ENCODE data around the gene NOLC1. TPM values are rescaled to one million over a fixed set of nuclear protein-coding genes. Genes with fewer than 3 reads are reported as not detected.

NOLC1 gene
- total RNA-seq, 1 experiment from 2014 or later = 165 TPM

DNA sequence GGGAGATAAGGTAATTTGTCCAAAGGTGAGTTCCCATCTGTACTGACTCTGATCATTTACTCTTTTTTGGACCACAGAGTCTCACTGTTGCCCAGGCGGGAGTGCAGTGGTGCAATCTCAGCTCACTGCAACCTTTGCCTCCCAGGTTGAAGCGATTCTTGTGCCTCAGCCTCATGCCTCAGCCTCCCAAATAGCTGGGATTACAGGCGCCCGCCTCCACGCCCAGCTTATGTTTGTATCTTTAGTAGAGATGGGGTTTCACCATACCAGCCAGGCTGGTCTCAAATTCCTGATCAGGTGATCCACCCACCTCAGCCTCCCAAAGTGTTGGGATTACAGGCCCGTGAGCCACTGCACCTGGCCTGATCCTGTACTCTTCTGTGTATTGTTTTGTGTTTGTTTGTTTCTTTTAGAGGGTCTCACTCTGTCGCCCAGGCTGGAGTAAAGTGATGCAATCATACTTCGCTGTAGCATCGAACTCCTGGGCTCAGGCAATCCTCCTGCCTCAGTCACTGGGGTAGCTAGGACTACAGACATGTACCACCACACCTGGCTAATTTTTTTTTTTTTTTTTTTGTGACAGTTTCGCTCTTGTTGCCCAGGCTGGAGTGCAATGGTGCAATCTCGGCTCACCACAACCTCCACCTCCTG lies 2.4 kb downstream of the NOLC1 start:
- DNase-seq (ENCODE audit: low spot score) (no peak), ATAC-seq (no peak)
- H3K4me3 Mint-ChIP-seq = peak overlapping the region; percentile 45
- ChIA-PET CTCF (interaction anchor here (0.7 to 3.6 kb wide), 3 partner anchors 15 to 62 kb away, joined by 3 to 18 read pairs (median 3); no protein-coding TSS in a partner anchor), POLR2A (no interaction called here)
- peak overlapping the region; percentile 79; the same call in 1 of the 2 replicates for H3K27ac Mint-ChIP-seq
- no peaks in the 10 kb centered on the region for H3K9me3 Mint-ChIP-seq
- peaks cover 24% of the 10 kb centered on the region for H3K4me1 Mint-ChIP-seq
- H3K36me3 Mint-ChIP-seq = peaks cover 66% of the 10 kb centered on the region
- peak; percentile 26; the same call in 1 of the 2 replicates for TF ChIP-seq ZNF121 (CRISPR knock-in tag; IDR thresholded peaks at IDR 0.05)
- no peak for TF ChIP-seq ZNF263 (CRISPR knock-in tag; IDR thresholded peaks at IDR 0.05; ENCODE audit: low read depth)
- H3K27me3 Mint-ChIP-seq (ENCODE audit: low read depth) = no peaks in the 10 kb centered on the region

DNA sequence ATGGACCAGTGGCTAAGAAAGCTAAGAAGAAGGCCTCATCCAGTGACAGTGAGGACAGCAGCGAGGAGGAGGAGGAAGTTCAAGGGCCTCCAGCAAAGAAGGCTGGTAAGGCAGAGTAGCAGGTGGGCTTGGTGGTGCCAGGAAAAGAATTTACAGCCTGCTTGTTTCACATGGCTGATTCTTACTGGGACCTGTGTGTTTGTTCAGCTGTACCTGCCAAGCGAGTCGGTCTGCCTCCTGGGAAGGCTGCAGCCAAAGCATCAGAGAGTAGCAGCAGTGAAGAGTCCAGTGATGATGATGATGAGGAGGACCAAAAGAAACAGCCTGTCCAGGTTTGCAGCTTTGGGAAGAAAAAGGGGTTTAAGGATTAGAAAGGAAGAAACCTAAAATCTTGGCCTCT lies 5.0 kb downstream of the NOLC1 start:
- peaks cover 12% of the 10 kb centered on the region for H3K4me1 Mint-ChIP-seq
- H3K9me3 Mint-ChIP-seq = no peaks in the 10 kb centered on the region
- no peak overlapping the region for H3K27ac Mint-ChIP-seq
- H3K27me3 Mint-ChIP-seq (ENCODE audit: low read depth) = no peaks in the 10 kb centered on the region
- peaks cover 83% of the 10 kb centered on the region for H3K36me3 Mint-ChIP-seq
- CTCF ChIA-PET = interaction anchor here (1.7 kb wide), 1 partner anchor 12 kb away, joined by 9 read pairs; no protein-coding TSS in a partner anchor
- POLR2A ChIA-PET = interaction anchor here (0.9 kb wide), 1 partner anchor 12 kb away, joined by 3 read pairs; no protein-coding TSS in a partner anchor
- no peak overlapping the region for H3K4me3 Mint-ChIP-seq
- ATAC-seq (no peak), DNase-seq (ENCODE audit: low spot score) (no peak)
- TF ChIP-seq, protein P1, sequence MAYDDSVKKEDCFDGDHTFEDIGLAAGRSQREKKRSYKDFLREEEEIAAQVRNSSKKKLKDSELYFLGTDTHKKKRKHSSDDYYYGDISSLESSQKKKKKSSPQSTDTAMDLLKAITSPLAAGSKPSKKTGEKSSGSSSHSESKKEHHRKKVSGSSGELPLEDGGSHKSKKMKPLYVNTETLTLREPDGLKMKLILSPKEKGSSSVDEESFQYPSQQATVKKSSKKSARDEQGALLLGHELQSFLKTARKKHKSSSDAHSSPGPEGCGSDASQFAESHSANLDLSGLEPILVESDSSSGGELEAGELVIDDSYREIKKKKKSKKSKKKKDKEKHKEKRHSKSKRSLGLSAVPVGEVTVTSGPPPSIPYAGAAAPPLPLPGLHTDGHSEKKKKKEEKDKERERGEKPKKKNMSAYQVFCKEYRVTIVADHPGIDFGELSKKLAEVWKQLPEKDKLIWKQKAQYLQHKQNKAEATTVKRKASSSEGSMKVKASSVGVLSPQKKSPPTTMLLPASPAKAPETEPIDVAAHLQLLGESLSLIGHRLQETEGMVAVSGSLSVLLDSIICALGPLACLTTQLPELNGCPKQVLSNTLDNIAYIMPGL (CRISPR knock-in tag; IDR thresholded peaks at IDR 0.05) = no peak
- TF ChIP-seq ESRRA (CRISPR knock-in tag; IDR thresholded peaks at IDR 0.05; ENCODE audit: borderline replicate concordance) (no peak), GABPB1 (CRISPR knock-in tag; IDR thresholded peaks at IDR 0.05) (no peak), NFYB (CRISPR knock-in tag; conservative IDR thresholded peaks at IDR 0.05; ENCODE audit: low read depth) (no peak), MXD4 (CRISPR knock-in tag; IDR thresholded peaks at IDR 0.05; ENCODE audit: borderline replicate concordance) (no peak), RORB (CRISPR knock-in tag; IDR thresholded peaks at IDR 0.05) (no peak), KAT7 (CRISPR knock-in tag; IDR thresholded peaks at IDR 0.05; ENCODE audit: borderline replicate concordance) (no peak), NR1H2 (CRISPR knock-in tag; IDR thresholded peaks at IDR 0.05) (no peak), CREB1 (CRISPR knock-in tag; IDR thresholded peaks at IDR 0.05) (no peak), SP1 (CRISPR knock-in tag; conservative IDR thresholded peaks at IDR 0.05) (no peak), NR2C2 (CRISPR knock-in tag; IDR thresholded peaks at IDR 0.05) (no peak), TEAD1 (CRISPR knock-in tag; IDR thresholded peaks at IDR 0.05) (no peak)
- TF ChIP-seq, protein P2, sequence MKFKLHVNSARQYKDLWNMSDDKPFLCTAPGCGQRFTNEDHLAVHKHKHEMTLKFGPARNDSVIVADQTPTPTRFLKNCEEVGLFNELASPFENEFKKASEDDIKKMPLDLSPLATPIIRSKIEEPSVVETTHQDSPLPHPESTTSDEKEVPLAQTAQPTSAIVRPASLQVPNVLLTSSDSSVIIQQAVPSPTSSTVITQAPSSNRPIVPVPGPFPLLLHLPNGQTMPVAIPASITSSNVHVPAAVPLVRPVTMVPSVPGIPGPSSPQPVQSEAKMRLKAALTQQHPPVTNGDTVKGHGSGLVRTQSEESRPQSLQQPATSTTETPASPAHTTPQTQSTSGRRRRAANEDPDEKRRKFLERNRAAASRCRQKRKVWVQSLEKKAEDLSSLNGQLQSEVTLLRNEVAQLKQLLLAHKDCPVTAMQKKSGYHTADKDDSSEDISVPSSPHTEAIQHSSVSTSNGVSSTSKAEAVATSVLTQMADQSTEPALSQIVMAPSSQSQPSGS (CRISPR knock-in tag; IDR thresholded peaks at IDR 0.05; ENCODE audit: borderline replicate concordance, low read depth) = no peak
- TF ChIP-seq, protein P3, sequence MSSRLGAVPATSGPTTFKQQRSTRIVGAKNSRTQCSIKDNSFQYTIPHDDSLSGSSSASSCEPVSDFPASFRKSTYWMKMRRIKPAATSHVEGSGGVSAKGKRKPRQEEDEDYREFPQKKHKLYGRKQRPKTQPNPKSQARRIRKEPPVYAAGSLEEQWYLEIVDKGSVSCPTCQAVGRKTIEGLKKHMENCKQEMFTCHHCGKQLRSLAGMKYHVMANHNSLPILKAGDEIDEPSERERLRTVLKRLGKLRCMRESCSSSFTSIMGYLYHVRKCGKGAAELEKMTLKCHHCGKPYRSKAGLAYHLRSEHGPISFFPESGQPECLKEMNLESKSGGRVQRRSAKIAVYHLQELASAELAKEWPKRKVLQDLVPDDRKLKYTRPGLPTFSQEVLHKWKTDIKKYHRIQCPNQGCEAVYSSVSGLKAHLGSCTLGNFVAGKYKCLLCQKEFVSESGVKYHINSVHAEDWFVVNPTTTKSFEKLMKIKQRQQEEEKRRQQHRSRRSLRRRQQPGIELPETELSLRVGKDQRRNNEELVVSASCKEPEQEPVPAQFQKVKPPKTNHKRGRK (CRISPR knock-in tag; IDR thresholded peaks at IDR 0.05; ENCODE audit: borderline replicate concordance) = no peak
- TF ChIP-seq, protein P4, sequence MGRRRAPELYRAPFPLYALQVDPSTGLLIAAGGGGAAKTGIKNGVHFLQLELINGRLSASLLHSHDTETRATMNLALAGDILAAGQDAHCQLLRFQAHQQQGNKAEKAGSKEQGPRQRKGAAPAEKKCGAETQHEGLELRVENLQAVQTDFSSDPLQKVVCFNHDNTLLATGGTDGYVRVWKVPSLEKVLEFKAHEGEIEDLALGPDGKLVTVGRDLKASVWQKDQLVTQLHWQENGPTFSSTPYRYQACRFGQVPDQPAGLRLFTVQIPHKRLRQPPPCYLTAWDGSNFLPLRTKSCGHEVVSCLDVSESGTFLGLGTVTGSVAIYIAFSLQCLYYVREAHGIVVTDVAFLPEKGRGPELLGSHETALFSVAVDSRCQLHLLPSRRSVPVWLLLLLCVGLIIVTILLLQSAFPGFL (CRISPR knock-in tag; IDR thresholded peaks at IDR 0.05; ENCODE audit: borderline replicate concordance) = no peak
- TF ChIP-seq, protein P5, sequence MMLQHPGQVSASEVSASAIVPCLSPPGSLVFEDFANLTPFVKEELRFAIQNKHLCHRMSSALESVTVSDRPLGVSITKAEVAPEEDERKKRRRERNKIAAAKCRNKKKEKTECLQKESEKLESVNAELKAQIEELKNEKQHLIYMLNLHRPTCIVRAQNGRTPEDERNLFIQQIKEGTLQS (CRISPR knock-in tag; conservative IDR thresholded peaks at IDR 0.05) = no peak
- TF ChIP-seq, protein P6, sequence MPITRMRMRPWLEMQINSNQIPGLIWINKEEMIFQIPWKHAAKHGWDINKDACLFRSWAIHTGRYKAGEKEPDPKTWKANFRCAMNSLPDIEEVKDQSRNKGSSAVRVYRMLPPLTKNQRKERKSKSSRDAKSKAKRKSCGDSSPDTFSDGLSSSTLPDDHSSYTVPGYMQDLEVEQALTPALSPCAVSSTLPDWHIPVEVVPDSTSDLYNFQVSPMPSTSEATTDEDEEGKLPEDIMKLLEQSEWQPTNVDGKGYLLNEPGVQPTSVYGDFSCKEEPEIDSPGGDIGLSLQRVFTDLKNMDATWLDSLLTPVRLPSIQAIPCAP (CRISPR knock-in tag; IDR thresholded peaks at IDR 0.05) = no peak
- TF ChIP-seq, protein P7, sequence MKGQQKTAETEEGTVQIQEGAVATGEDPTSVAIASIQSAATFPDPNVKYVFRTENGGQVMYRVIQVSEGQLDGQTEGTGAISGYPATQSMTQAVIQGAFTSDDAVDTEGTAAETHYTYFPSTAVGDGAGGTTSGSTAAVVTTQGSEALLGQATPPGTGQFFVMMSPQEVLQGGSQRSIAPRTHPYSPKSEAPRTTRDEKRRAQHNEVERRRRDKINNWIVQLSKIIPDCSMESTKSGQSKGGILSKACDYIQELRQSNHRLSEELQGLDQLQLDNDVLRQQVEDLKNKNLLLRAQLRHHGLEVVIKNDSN (CRISPR knock-in tag; IDR thresholded peaks at IDR 0.05) = no peak
